ENCODE measurements around the gene PLD1.
"Not testable (repeated sequence)": the region's sequence is repeated elsewhere in the genome, so short reads cannot be mapped to it uniquely, and the experiment has no call there.

The PLD1 gene

GRCh38 chr3:171763392-171763791 lies 46.9 kb downstream of the PLD1 start:
- DNase-seq, result no peak

GRCh38 chr3:171760477-171760876 lies 49.8 kb downstream of the PLD1 start:
- DNase-seq, result no peak

GRCh38 chr3:171758109-171758508 lies 52.2 kb downstream of the PLD1 start:
- DNase-seq, result no peak

GRCh38 chr3:171757361-171758034 lies 52.8 kb downstream of the PLD1 start:
- DNase-seq, result no peak

GRCh38 chr3:171755656-171756055 lies 54.6 kb downstream of the PLD1 start:
- DNase-seq, result no peak

DNA sequence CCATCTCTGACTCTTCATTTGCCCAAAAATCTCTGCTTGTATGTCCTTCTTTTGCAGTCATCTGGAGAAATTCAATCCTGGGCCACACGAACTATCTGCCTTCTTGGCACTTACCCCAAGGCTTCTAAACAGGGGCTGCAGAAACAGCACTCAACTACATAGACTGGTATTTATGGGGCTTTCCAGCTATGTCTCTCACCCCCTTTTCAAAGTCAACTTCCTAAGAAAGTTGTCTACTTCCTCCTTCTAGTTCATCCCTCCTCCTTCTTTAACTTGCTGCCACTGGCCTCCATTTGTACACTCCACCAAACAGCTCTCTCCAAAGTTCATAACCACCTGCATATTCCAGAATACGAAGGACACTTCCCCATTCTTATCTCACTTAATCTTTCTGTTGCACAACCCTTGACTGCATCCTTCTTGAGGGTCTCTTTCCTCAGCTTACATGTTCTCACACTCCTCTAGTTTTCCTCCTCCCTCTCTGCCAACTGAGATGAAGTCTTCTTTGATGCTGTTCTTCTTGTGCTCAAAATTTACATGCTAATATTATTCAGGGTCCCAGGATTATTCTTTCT lies 55.2 kb downstream of the PLD1 start:
- DNase-seq, result no peak

DNA sequence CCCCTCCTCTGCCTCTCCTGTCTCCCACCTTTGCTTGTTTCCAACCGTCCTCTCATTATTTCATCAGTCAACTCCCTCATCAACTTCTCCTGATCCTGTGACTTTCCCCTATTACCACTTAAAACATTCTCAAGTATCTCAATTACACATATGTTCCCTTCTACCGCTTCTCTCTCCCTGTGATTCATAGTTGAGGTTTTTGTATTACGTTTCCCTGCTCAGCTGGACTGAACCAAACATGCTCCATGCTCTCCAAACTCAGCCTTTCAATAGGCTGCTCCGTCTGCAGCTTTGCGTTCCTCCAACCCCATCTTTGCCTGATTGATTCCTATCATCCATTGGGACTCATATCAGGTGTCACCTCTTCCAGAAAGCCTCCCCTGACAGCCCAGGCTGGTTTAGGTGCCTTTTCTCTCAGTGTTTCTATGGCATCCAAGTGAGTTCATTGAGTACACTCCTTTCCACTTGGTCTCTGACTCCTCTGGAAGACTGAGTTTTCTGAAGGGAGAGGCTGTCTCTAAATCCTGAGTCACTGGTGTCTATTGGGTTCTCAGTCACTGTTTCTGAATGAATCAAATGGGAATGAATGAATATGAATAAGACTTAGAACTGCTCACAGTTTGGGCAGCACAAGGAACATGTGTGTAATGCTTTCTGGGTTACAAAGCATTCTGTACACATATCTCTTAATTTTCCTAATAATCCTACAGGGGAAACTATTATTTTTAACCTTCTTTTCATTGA lies 56.4 kb downstream of the PLD1 start:
- DNase-seq, result no peak

DNA sequence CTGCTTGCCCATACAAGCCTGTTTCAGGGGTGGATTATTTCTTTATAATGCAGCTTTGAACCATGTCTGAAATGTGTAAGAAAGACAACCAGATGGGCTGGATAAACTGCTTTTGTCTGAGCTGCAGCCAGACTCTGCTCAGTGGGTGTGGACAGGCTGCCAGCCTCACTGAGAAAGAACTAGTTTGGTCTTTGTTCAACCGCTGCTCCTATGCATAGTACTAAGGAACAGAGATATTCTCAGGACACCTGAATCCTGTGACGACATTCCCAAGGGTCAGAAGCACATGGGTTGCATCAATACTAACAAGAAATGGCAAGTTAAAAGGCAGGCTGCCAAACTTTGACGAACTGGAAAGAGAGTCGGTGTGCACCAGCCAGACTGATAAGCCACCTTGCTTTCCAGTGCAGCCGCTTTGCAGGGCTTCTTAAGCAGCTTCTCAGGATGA lies 57.2 kb downstream of the PLD1 start:
- DNase-seq, result no peak

GRCh38 chr3:171752329-171752728 lies 58.0 kb downstream of the PLD1 start:
- no peak for DNase-seq

DNA sequence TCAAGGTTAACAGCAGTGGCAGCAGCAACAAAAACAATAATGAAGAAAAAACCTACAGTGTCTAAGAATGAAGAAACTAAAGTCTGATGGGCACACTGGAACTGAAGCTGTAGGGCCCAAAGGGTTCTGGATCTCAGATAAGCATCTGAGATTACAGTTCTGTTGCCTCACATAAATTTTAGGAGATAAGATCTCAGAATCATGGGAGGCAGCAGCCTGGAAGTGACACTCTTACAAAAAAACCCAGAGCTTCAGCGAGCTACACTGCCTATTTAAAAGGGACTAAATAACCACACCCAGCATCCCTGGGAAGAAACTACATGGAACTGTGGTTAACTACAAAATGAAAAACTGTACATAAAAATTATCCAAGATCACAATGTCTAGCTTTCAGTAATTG lies 61.2 kb downstream of the PLD1 start:
- no peak for DNase-seq

GRCh38 chr3:171748064-171748924 lies 62.0 kb downstream of the PLD1 start:
- no peak for DNase-seq

DNA sequence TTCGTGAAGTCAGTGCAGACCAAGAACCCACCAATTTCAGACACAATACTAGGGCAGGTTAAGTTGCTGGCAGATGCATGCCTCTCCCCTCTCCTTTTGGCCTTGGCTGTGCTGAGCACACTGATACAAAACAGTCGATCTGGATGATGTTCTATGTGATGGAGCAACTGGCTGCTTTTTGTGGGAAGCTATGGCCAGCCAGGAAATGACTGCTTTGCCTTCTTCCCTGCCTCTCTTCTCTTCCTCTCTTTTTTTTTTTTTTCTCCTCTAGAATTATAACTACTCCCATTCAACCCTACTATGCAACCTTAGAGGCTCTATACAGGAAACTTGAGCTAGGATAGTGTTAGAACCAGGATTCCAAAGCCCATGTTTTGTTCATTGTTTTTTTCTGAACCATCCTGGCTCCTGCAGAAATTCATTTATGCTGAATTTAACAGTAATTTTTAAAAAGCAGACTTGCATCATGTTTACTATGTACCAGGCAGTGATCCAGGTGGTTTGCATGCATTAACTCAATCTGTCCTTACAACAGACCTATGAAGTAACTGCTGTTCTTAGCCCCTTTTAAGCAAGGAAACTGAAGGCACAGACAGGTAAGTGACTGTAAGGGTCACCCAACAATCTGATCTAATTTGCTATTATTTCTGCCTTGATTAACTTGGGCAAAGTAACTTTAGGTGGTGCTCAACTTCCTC lies 62.9 kb downstream of the PLD1 start:
- no peak for DNase-seq

GRCh38 chr3:171746320-171747222 lies 63.7 kb downstream of the PLD1 start:
- not testable (repeated sequence) for DNase-seq

GRCh38 chr3:171745577-171746319 lies 64.5 kb downstream of the PLD1 start:
- no peak for DNase-seq

GRCh38 chr3:171744158-171744741 lies 66.0 kb downstream of the PLD1 start:
- no peak for DNase-seq

DNA sequence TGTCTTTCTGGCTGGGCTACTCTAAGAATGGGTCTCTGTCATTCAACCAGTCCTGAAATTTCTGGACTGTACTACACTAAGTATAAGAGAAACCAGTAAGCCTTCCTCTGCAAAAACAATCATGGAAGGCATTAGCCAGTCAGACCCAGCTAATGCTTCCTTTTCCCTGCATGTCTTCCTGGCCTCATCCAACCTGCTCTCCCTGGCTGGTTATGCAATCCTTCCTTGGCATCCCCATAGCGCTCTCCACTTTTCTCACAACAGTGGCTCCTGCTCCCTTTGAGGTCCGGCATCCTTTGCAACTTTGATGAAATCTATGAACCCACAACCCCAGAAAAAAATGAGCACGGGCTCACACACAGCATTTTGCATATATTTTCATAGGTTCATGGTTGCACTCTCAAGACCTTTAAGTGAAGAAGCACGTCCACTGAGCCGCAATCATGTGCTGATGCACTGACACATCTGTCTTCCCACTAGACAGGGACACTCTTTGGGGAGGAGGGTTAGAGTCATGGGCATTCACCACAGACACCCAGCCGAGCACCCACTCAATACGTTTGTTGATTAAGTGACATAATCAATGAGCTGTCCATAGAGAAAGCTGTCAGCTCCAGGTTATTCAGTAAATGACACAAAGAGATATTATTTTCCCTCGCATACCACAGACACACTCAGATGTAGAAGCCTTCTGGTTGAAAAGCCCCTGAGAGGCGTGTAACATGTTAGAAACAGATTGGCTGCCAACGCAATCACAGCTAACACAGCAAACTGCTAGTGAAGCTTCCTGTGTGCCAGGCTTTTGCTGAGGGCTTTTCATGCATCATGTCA lies 66.7 kb downstream of the PLD1 start:
- no peak for DNase-seq

GRCh38 chr3:171741377-171741776 lies 68.9 kb downstream of the PLD1 start:
- DNase-seq, result no peak

GRCh38 chr3:171736556-171736955 lies 73.7 kb downstream of the PLD1 start:
- no peak for DNase-seq

DNA sequence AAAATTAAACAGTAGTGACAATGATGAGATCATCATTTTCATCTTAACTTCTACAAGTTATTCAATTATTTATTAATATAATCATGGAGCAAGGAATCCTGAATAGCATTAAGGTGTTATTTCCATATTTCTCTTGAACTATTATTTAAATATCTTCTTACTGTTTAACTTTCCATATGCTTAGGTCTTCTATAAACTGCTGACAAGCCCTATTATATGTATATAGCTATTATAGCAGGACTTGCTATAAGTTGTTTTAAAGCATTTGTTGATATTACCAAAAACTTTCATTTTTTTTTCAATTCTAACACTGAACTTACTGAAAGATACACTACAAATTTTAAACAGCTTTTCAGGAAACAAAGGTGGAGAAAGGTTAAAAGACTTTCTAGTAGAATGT lies 76.7 kb downstream of the PLD1 start:
- DNase-seq, result no peak

Data from activated T-cell treated with anti-CD3 and anti-CD28 coated beads for 4 hours (primary cell).